Measurements from ENCODE around the gene STRIP1. TPM values are rescaled to one million over a fixed set of nuclear protein-coding genes. Genes with fewer than 3 reads are reported as not detected.

The STRIP1 gene
- 69.1 and 71.0 TPM in 2 replicates for total RNA-seq
- long read RNA-seq, transcript STRIP1-201 (21 exons, 3,265 nt), result major isoform, 12 of 37 reads
- long read RNA-seq, partial matches to known transcripts, result 13 of 37 reads
- long read RNA-seq, other reads (novel, unspliced or antisense), result 11 of 37 reads

- Mint-ChIP-seq H3K27me3 (ENCODE audit: low read depth) (no peaks in the 10 kb centered on the region), H3K4me3 (peak within 1 kb of the TSS; percentile 98), H3K4me1 (peaks cover 44% of the 10 kb centered on the region), H3K27ac (ENCODE audit: unreplicated experiment) (peak within 1 kb of the TSS; percentile 92), H3K9me3 (peaks cover 4% of the 10 kb centered on the region), H3K36me3 (ENCODE audit: low read depth) (peaks cover 9% of the 10 kb centered on the region)
- no peak for TF ChIP-seq CTCF (conservative IDR thresholded peaks at IDR 0.05)
- peak; percentile 86 for DNase-seq (ENCODE audit: low read depth, low spot score)
Measured at GRCh38 chr1:110034451-110035235, at the start of gene STRIP1. Gene STRIP1, plus strand, starts transcription at chr1:110034624. Its CDS starts 14 bp downstream, at chr1:110034638.

GRCh38 chr1:109985247-109986053 is 49.0 kb upstream of the STRIP1 start:
- no peak for DNase-seq (ENCODE audit: low read depth, low spot score)
- Mint-ChIP-seq H3K27me3 (ENCODE audit: low read depth) (no peaks in the 10 kb centered on the region), H3K27ac (ENCODE audit: unreplicated experiment) (peak overlapping the region; percentile 100), H3K4me3 (peak overlapping the region; percentile 100), H3K4me1 (peaks cover 57% of the 10 kb centered on the region), H3K36me3 (ENCODE audit: low read depth) (peaks cover 8% of the 10 kb centered on the region), H3K9me3 (no peaks in the 10 kb centered on the region)
- no peak for TF ChIP-seq CTCF (conservative IDR thresholded peaks at IDR 0.05)

GRCh38 chr1:109986054-109986444 is 48.4 kb upstream of the STRIP1 start:
- Mint-ChIP-seq H3K4me1 (peaks cover 57% of the 10 kb centered on the region), H3K27ac (ENCODE audit: unreplicated experiment) (peak overlapping the region; percentile 100), H3K4me3 (peak overlapping the region; percentile 100), H3K27me3 (ENCODE audit: low read depth) (no peaks in the 10 kb centered on the region), H3K36me3 (ENCODE audit: low read depth) (peaks cover 8% of the 10 kb centered on the region), H3K9me3 (no peaks in the 10 kb centered on the region)
- no peak for DNase-seq (ENCODE audit: low read depth, low spot score)
- no peak for TF ChIP-seq CTCF (conservative IDR thresholded peaks at IDR 0.05)

GRCh38 chr1:109988349-109988914 is 46.0 kb upstream of the STRIP1 start:
- Mint-ChIP-seq H3K4me1 (peaks cover 60% of the 10 kb centered on the region), H3K36me3 (ENCODE audit: low read depth) (peaks cover 13% of the 10 kb centered on the region), H3K27me3 (ENCODE audit: low read depth) (no peaks in the 10 kb centered on the region), H3K4me3 (peak overlapping the region; percentile 42), H3K27ac (ENCODE audit: unreplicated experiment) (no peak overlapping the region), H3K9me3 (no peaks in the 10 kb centered on the region)
- DNase-seq (ENCODE audit: low read depth, low spot score), result no peak
- TF ChIP-seq CTCF (conservative IDR thresholded peaks at IDR 0.05), result no peak

- Mint-ChIP-seq H3K4me1 (peaks cover 47% of the 10 kb centered on the region), H3K4me3 (no peak overlapping the region), H3K27me3 (ENCODE audit: low read depth) (no peaks in the 10 kb centered on the region), H3K36me3 (ENCODE audit: low read depth) (peaks cover 13% of the 10 kb centered on the region), H3K9me3 (no peaks in the 10 kb centered on the region), H3K27ac (ENCODE audit: unreplicated experiment) (no peak overlapping the region)
- no peak for TF ChIP-seq CTCF (conservative IDR thresholded peaks at IDR 0.05)
- DNase-seq (ENCODE audit: low read depth, low spot score), result no peak
Measured at GRCh38 chr1:109989506-109990301, 44.7 kb upstream of the STRIP1 start.
